LNCaP clone FGC (cell line): ENCODE data around the gene AXIN2.
"Not testable (repeated sequence)": the region's sequence is repeated elsewhere in the genome, so short reads cannot be mapped to it uniquely, and the experiment has no call there.

Experiments
- DNase-seq: peaks from one replicate; pipeline ENCODE4 v3.0.0-alpha.2; 2011; ENCODE audit warnings: low read depth
- H3K4me3 ChIP-seq: 2 replicates; pipeline ENCODE4 v1.5.1; 2011; ENCODE audit warnings: mild to moderate bottlenecking, low read depth, low read length, control low read depth
- CTCF ChIP-seq: IDR thresholded peaks from 2 replicates; pipeline ENCODE4 v1.5.1; 2012; ENCODE audit warnings: mild to moderate bottlenecking; ENCODE audit not compliant: control insufficient read depth, insufficient read depth; ENCODE audit errors: extremely low read depth

The AXIN2 gene

DNA sequence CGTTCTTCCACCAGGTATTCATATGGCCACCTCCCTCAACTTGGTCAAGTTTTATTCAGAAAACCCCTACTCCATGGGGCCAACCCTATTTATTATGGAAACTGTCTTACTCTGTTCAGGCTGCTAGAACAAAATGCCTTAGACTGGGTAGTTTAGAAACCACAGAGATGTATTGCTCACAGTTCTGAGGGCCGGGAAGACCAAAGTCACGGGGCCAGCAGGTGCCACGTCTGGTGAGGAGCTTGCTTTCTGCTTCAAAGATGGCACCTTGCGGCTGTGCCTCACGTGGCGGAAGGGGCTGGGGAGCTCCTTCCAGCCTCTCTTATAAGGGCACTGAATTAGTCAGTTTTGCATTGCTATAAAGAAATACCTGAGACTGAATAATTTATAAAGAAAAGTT lies 74.3 kb downstream of the AXIN2 start:
- H3K4me3 ChIP-seq = no peak overlapping the region
- no peak for TF ChIP-seq CTCF

GRCh38 chr17:65485388-65486299 lies 75.8 kb downstream of the AXIN2 start:
- no peak overlapping the region for H3K4me3 ChIP-seq
- TF ChIP-seq CTCF = no peak
- DNase-seq = peak; percentile 1

More for the DNA sequence above, 74.3 kb downstream of the AXIN2 start:
- no peak for DNase-seq

DNA sequence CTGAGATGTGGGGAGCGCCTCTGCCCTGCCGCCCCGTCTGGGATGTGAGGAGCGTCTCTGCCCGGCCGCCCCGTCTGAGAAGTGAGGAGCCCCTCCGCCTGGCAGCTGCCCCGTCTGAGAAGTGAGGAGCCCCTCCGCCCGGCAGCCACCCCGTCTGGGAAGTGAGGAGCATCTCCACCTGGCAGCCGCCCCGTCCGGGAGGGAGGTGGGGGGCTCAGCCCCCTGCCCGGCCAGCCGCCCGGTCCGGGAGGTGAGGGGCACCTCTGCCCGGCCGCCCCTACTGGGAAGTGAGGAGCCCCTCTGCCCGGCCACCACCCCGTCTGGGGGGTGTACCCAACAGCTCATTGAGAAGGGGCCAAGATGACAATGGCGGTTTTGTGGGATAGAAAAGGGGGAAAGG lies 77.0 kb downstream of the AXIN2 start:
- H3K4me3 ChIP-seq, DNase-seq: not testable (repeated sequence)

DNA sequence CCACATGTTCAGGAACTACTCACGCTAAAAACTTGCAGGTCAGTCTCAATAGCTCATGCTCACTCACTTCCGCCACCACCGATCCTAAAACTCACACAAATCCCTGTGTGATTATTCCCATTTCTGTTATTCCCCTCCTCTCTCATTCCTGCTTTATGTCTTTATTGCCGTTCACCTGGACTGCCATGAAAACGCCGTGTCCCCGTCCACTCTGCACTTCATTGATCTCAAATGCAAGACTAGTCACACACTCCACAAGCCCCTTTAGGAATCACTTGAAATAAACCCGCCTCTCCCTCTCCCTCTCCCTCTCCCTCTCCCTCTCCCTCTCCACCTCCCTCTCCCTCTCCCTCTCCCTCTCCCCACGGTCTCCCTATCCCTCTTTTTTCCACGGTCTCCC lies 78.0 kb downstream of the AXIN2 start:
- H3K4me3 ChIP-seq = no peak overlapping the region
- no peak for TF ChIP-seq CTCF

DNA sequence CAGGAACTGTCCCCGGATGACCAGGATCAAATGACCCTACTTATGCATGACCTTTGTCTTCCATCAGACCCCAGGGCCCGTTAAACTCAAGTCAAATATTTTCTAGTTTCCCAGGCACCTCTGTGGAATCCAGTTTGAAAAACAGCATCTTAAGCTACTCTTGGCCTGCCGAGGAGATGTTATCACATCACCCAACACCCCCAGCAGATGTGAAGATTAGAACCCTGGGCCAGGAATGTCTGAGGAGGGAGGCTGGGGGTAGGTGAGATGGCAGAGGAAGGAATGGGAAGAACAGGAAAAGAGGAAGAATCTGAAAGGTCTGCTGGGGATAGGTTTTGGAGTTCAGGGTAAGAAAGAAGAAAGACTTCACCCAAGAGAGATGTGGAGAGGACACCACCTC lies 79.2 kb downstream of the AXIN2 start:
- H3K4me3 ChIP-seq = no peak overlapping the region
- DNase-seq = no peak
- no peak for TF ChIP-seq CTCF

More for the DNA sequence above, 78.0 kb downstream of the AXIN2 start:
- DNase-seq = no peak

- no peak overlapping the region for H3K4me3 ChIP-seq
- no peak for TF ChIP-seq CTCF
- no peak for DNase-seq
These were observed 82.2 kb downstream of the AXIN2 start for GRCh38 chr17:65479282-65479681.
